Calu3 (cell line): Measurements from ENCODE around the gene MYPOP. TPM values are rescaled to one million over a fixed set of nuclear protein-coding genes. Genes with fewer than 3 reads are reported as not detected.

Experiments
- BruUV-seq: library from RNA; stranded (reverse); fragments of 400-500 nt; replicated peaks from 2 replicates; lab custom pipeline; 2021; lab: Mats Ljungman, UMichigan
- CTCF ChIA-PET: fragments of 300-600 bp; sonication (Branson Sonifier 250); formaldehyde crosslinking; loops from one replicate; lab custom pipeline; 2022; ENCODE audit warnings: antibody characterized with exemption; lab: Charles Lee
- DNase-seq: peaks from one replicate; pipeline ENCODE4 v3.0.0; 2022
- H3K27ac Mint-ChIP-seq: one replicate; pipeline ENCODE4 v1.8.0; 2022; ENCODE audit warnings: mixed read lengths; ENCODE audit not compliant: unreplicated experiment
- H3K27me3 Mint-ChIP-seq: one replicate; pipeline ENCODE4 v1.8.0; 2022; ENCODE audit warnings: mixed read lengths; ENCODE audit not compliant: unreplicated experiment
- H3K36me3 Mint-ChIP-seq: one replicate; pipeline ENCODE4 v1.8.0; 2022; ENCODE audit warnings: mild to moderate bottlenecking, moderate library complexity, mixed read lengths; ENCODE audit not compliant: insufficient read depth, unreplicated experiment
- H3K4me1 Mint-ChIP-seq: one replicate; pipeline ENCODE4 v1.8.0; 2022; ENCODE audit warnings: mild to moderate bottlenecking, low read depth, mixed read lengths; ENCODE audit not compliant: unreplicated experiment
- H3K4me3 Mint-ChIP-seq: one replicate; pipeline ENCODE4 v1.8.0; 2022; ENCODE audit warnings: mild to moderate bottlenecking, low read depth, moderate library complexity, mixed read lengths; ENCODE audit not compliant: unreplicated experiment
- H3K9me3 Mint-ChIP-seq: one replicate; pipeline ENCODE4 v1.8.0; 2022; ENCODE audit warnings: low read depth, mixed read lengths; ENCODE audit not compliant: unreplicated experiment
- intact Hi-C: fragments of 100-400 bp; cut with micrococcal nuclease; formaldehyde crosslinking; loops from one replicate; pipeline ENCODE4 v1.10.0; 2022; ENCODE audit not compliant: unreplicated experiment
- total RNA-seq: library from RNA; stranded (reverse); gene quantifications from 2 replicates; pipeline ENCODE4 v1.2.3, GENCODE V29; 2022
- TF ChIP-seq, protein P1 (sequence below): fragments of 200-600 bp; IDR thresholded peaks from one replicate; pipeline ENCODE4 v1.8.0; 2022; ENCODE audit warnings: antibody characterized with exemption; ENCODE audit not compliant: unreplicated experiment

MYPOP gene
- total RNA-seq, 1 experiment from 2014 or later, result 13.1 TPM

DNA sequence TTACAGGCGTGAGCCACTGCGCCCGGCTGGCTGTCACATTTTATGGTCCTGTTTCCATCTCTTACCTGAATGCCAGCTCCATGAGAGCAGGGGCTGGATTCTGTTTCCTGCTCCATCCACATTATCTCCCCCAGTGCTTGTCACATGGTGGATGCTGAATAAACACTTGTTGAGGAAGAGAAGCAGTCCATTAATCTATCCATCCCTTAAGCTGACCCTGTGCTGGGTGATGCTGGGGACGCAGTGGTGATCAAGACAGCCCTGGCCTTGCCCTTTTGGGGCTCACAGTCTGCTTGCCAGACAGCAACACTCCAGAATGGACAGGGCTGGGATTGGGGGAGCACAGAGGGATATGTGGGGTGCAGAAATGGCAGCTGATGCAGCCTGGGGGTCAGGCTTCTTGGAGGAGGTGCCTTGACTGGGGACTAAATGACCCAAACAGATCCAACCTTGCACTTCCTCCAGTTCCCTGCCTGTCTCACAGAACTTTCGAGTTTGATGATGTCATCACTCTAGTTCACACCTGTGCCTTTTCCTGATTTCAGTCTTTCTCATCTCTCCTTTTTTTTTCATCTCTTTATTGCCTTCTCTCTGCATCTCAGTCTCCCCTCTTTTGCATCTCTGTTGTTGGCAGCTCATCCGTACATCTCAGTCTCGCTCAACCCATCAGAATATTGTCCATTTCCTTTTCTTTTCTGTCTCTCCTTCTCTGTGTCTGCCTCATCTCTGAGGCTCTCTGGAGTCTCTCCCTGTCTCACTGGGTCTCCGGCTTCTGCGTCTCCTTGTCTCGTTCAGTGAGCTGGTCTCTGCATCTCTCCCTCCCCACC is 21.1 kb downstream of the MYPOP start:
- Mint-ChIP-seq H3K4me3 (peak overlapping the region; percentile 70), H3K9me3 (no peaks in the 10 kb centered on the region), H3K27me3 (no peaks in the 10 kb centered on the region), H3K4me1 (peaks cover 54% of the 10 kb centered on the region), H3K27ac (peak overlapping the region; percentile 23), H3K36me3 (peaks cover 49% of the 10 kb centered on the region)
- no TSS peak for BruUV-seq
- DNase-seq, result no peak
- TF ChIP-seq, protein P1, sequence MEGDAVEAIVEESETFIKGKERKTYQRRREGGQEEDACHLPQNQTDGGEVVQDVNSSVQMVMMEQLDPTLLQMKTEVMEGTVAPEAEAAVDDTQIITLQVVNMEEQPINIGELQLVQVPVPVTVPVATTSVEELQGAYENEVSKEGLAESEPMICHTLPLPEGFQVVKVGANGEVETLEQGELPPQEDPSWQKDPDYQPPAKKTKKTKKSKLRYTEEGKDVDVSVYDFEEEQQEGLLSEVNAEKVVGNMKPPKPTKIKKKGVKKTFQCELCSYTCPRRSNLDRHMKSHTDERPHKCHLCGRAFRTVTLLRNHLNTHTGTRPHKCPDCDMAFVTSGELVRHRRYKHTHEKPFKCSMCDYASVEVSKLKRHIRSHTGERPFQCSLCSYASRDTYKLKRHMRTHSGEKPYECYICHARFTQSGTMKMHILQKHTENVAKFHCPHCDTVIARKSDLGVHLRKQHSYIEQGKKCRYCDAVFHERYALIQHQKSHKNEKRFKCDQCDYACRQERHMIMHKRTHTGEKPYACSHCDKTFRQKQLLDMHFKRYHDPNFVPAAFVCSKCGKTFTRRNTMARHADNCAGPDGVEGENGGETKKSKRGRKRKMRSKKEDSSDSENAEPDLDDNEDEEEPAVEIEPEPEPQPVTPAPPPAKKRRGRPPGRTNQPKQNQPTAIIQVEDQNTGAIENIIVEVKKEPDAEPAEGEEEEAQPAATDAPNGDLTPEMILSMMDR, result no peak
- intact Hi-C loops, result no loop called here
- CTCF ChIA-PET, result interaction anchor here (0.8 to 4.2 kb wide), 7 partner anchors 15 to 135 kb away, joined by 3 to 56 read pairs (median 8); partner anchors contain the start of genes CCDC61, FOXA3, SIX5 and SYMPK

- Mint-ChIP-seq H3K4me1 (peaks cover 60% of the 10 kb centered on the region), H3K27ac (no peak overlapping the region), H3K36me3 (peaks cover 42% of the 10 kb centered on the region), H3K4me3 (no peak overlapping the region), H3K27me3 (no peaks in the 10 kb centered on the region), H3K9me3 (no peaks in the 10 kb centered on the region)
- CTCF ChIA-PET, result interaction anchor here (0.7 to 4.2 kb wide), 3 partner anchors 16 to 299 kb away, joined by 3 to 56 read pairs (median 3); partner anchors contain the start of genes FOXA3 and SYMPK
- no TSS peak for BruUV-seq
- intact Hi-C loops, result no loop called here
- no peak for DNase-seq
- TF ChIP-seq, protein P1, result no peak
These were observed 22.4 kb downstream of the MYPOP start for GRCh38 chr19:45879971-45880370.

- TF ChIP-seq, protein P1, result no peak
- Mint-ChIP-seq H3K36me3 (peaks cover 36% of the 10 kb centered on the region), H3K27ac (peak overlapping the region; percentile 35), H3K4me1 (peaks cover 60% of the 10 kb centered on the region), H3K4me3 (peak overlapping the region; percentile 25), H3K9me3 (no peaks in the 10 kb centered on the region), H3K27me3 (no peaks in the 10 kb centered on the region)
- CTCF ChIA-PET, result interaction anchor here (0.5 to 4.2 kb wide), 2 partner anchors 9 to 15 kb away, joined by 5 to 56 read pairs; partner anchors contain the start of genes FOXA3 and SYMPK
- intact Hi-C loops, result no loop called here
- no TSS peak for BruUV-seq
- no peak for DNase-seq
These were observed 23.4 kb downstream of the MYPOP start for GRCh38 chr19:45879055-45879454.

DNA sequence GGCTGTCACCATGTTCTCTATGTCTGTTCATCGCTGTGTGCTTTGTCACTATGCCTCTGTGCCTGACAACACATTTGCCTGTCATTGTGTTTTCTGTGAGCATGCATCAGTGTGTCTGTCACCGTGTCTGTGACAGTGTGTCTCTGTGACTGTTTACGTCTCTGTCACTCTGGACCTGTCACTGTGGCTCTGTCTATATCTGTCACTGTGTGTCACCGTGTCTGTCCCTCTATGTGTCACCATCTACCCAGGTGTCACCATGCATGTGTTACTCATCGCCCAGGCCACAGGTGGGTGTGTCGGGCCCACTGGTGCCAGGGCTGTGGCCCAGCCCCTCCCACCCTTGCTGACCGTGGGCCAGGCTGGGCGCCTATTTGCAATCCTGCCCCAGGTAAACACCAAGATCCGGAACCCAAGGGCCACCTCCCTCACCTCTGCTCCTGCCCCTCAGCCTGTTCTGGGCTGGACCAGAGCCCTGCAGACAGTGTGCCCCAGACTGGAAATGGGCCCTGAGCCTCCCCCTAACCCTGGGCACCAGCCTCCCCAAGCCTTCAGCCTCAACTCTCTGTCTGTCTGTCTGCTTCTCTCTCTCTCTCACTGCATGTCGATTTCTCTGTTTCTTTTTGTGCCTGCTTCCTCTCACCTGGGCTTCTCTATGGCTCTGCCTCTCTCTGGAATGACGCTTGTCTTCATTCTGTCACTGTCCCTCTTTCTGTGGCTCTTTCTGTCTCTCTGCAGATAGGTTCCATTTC is 24.2 kb downstream of the MYPOP start:
- CTCF ChIA-PET, result interaction anchor here (0.5 kb wide), 1 partner anchor 9 kb away, joined by 5 read pairs; no protein-coding TSS in a partner anchor

More for the DNA sequence above, 24.2 kb downstream of the MYPOP start:
- peak; percentile 76 for DNase-seq
- BruUV-seq, result no TSS peak
- Mint-ChIP-seq H3K27ac (peak overlapping the region; percentile 35), H3K36me3 (peaks cover 29% of the 10 kb centered on the region), H3K4me1 (peaks cover 55% of the 10 kb centered on the region), H3K4me3 (peak overlapping the region; percentile 25), H3K9me3 (no peaks in the 10 kb centered on the region), H3K27me3 (no peaks in the 10 kb centered on the region)
- TF ChIP-seq, protein P1, result no peak
- intact Hi-C loops, result no loop called here
